C4-2B (cell line): ENCODE results near the gene ADGRD1.
"Not testable (repeated sequence)": the region's sequence is repeated elsewhere in the genome, so short reads cannot be mapped to it uniquely, and the experiment has no call there.

Source experiments
- CTCF ChIP-seq: fragments of 450-650 bp; conservative IDR thresholded peaks from 2 replicates; pipeline ENCODE4 v1.5.1; 2017; ENCODE audit warnings: mild to moderate bottlenecking
- ZFX ChIP-seq: fragments of 450-650 bp; IDR thresholded peaks from 2 replicates; pipeline ENCODE4 v1.6.1; 2017

- TF ChIP-seq CTCF, ZFX: not testable (repeated sequence)
Measured at GRCh38 chr12:131068926-131069720, 115.4 kb downstream of the ADGRD1 start.
